GM21360 (cell line): ENCODE measurements around the gene LEKR1.

ENCODE experiments used
- ATAC-seq: cut with Tn5 transposase; IDR thresholded peaks from one replicate; pipeline ENCODE4 v1.9.1; 2021; ENCODE audit warnings: mild to moderate bottlenecking, moderate library complexity; ENCODE audit not compliant: unreplicated experiment

Gene LEKR1

GRCh38 chr3:157094301-157094700 is 268.1 kb downstream of the LEKR1 start:
- ATAC-seq, result no peak

- no peak for ATAC-seq
Observed at GRCh38 chr3:157094751-157095480, 268.8 kb downstream of the LEKR1 start.
